Measurements from ENCODE around the gene KIAA0825.

Gene KIAA0825

GRCh38 chr5:94571415-94571814 is 47.0 kb downstream of the KIAA0825 start:
- DNase-seq: no peak

- no peak for DNase-seq
Measured at GRCh38 chr5:94564812-94565211, 53.6 kb downstream of the KIAA0825 start.

GRCh38 chr5:94562327-94562971 is 56.0 kb downstream of the KIAA0825 start:
- no peak for DNase-seq

- no peak for DNase-seq
Measured at GRCh38 chr5:94558028-94558427, 60.4 kb downstream of the KIAA0825 start.

GRCh38 chr5:94551858-94552257 is 66.5 kb downstream of the KIAA0825 start:
- DNase-seq: no peak

GRCh38 chr5:94545870-94546625 is 72.4 kb downstream of the KIAA0825 start:
- DNase-seq: no peak

GRCh38 chr5:94544875-94545547 is 73.4 kb downstream of the KIAA0825 start:
- no peak for DNase-seq

GRCh38 chr5:94544031-94544650 is 74.3 kb downstream of the KIAA0825 start:
- no peak for DNase-seq

GRCh38 chr5:94540856-94541494 is 77.4 kb downstream of the KIAA0825 start:
- DNase-seq: no peak

- DNase-seq: no peak
Measured at GRCh38 chr5:94538260-94538659, 80.1 kb downstream of the KIAA0825 start.

- DNase-seq: no peak
Measured at GRCh38 chr5:94526706-94527105, 91.7 kb downstream of the KIAA0825 start.

- peak; percentile 70 for DNase-seq
Measured at GRCh38 chr5:94524841-94525697, 93.3 kb downstream of the KIAA0825 start.

- DNase-seq: no peak
Measured at GRCh38 chr5:94523018-94523417, 95.4 kb downstream of the KIAA0825 start.

GRCh38 chr5:94522117-94522516 is 96.3 kb downstream of the KIAA0825 start:
- no peak for DNase-seq

- DNase-seq: no peak
Measured at GRCh38 chr5:94517490-94518488, 100.6 kb downstream of the KIAA0825 start.

- DNase-seq: no peak
Measured at GRCh38 chr5:94516148-94516547, 102.3 kb downstream of the KIAA0825 start.

GRCh38 chr5:94508461-94509148 is 109.8 kb downstream of the KIAA0825 start:
- peak; percentile 74 for DNase-seq

- DNase-seq: no peak
Measured at GRCh38 chr5:94505327-94506068, 112.9 kb downstream of the KIAA0825 start.

- DNase-seq: no peak
Measured at GRCh38 chr5:94503677-94504076, 114.7 kb downstream of the KIAA0825 start.

Measured in NCI-H748 treated with DMSO at 0.1 percent for 48 hours (cell line).